Caco-2 (cell line): ENCODE data around the gene ARHGAP42. TPM values are rescaled to one million over a fixed set of nuclear protein-coding genes. Genes with fewer than 3 reads are reported as not detected.

Source experiments
- BruUV-seq: library from RNA; stranded (reverse); fragments of 400-500 nt; replicated peaks from 2 replicates; lab custom pipeline; 2021; lab: Mats Ljungman, UMichigan
- CTCF ChIA-PET: fragments of 300-600 bp; sonication (Branson Sonifier 250); formaldehyde crosslinking; loops from one replicate; lab custom pipeline; 2022; ENCODE audit warnings: antibody characterized with exemption; lab: Charles Lee
- POLR2A ChIA-PET: fragments of 300-600 bp; sonication (Branson Sonifier 250); formaldehyde crosslinking; loops from one replicate; lab custom pipeline; 2022; ENCODE audit warnings: antibody characterized with exemption; lab: Charles Lee
- DNase-seq, 2 experiments: peaks; one replicate each; pipeline versions ENCODE4 v3.0.0 to v3.0.0-alpha.2; 2020 to 2022
- H3K27me3 ChIP-seq: replicated peaks from 2 replicates; pipeline ENCODE4 v1.6.0; 2011; ENCODE audit warnings: low read length; ENCODE audit not compliant: control insufficient read depth, insufficient read depth
- H3K36me3 ChIP-seq: 2 replicates; pipeline ENCODE4 v1.5.1; 2011; ENCODE audit warnings: low read length; ENCODE audit not compliant: control insufficient read depth, insufficient read depth
- H3K4me1 ChIP-seq: fragments of 250-450 bp; sonication (Bioruptor Pico); 2 replicates; pipeline ENCODE4 v1.5.1; 2020; ENCODE audit warnings: mild to moderate bottlenecking
- H3K4me3 ChIP-seq: 2 replicates; pipeline ENCODE4 v1.5.1; 2011; ENCODE audit warnings: low read depth, mild to moderate bottlenecking, control low read depth, low read length
- H3K9me3 ChIP-seq: fragments of 250-450 bp; sonication (Bioruptor Pico); 2 replicates; pipeline ENCODE4 v1.5.1; 2020; ENCODE audit warnings: mild to moderate bottlenecking, moderate library complexity
- H3K27ac Mint-ChIP-seq: one replicate; pipeline ENCODE4 v1.8.0; 2022; ENCODE audit warnings: mixed read lengths; ENCODE audit not compliant: unreplicated experiment
- H3K27me3 Mint-ChIP-seq: one replicate; pipeline ENCODE4 v1.8.0; 2022; ENCODE audit warnings: mixed read lengths; ENCODE audit not compliant: insufficient read depth, unreplicated experiment
- H3K36me3 Mint-ChIP-seq: one replicate; pipeline ENCODE4 v1.8.0; 2022; ENCODE audit warnings: mild to moderate bottlenecking, mixed read lengths; ENCODE audit not compliant: insufficient read depth, unreplicated experiment
- H3K4me1 Mint-ChIP-seq: one replicate; pipeline ENCODE4 v1.8.0; 2022; ENCODE audit warnings: low read depth, mixed read lengths; ENCODE audit not compliant: unreplicated experiment
- H3K4me3 Mint-ChIP-seq: one replicate; pipeline ENCODE4 v1.8.0; 2022; ENCODE audit warnings: mild to moderate bottlenecking, moderate library complexity, mixed read lengths; ENCODE audit not compliant: unreplicated experiment
- H3K9me3 Mint-ChIP-seq: one replicate; pipeline ENCODE4 v1.8.0; 2022; ENCODE audit warnings: mixed read lengths; ENCODE audit not compliant: unreplicated experiment
- intact Hi-C: fragments of 100-400 bp; cut with micrococcal nuclease; formaldehyde crosslinking; loops from one replicate; pipeline ENCODE4 v1.10.0; 2022; ENCODE audit not compliant: unreplicated experiment
- total RNA-seq: library from RNA; stranded (reverse); gene quantifications from 2 replicates; pipeline ENCODE4 v1.2.3, GENCODE V29; 2022
- TF ChIP-seq, protein P1 (sequence below), 2 experiments: fragments of 200-600 bp in 1 of 2; IDR thresholded peaks; 1 replicate in 1 of 2; 2 replicates in 1 of 2; pipeline versions ENCODE4 v1.5.1 to v1.8.0; 2011 to 2022; ENCODE audit warnings: antibody characterized with exemption in 1 of 2, control low read depth in 1 of 2, inconsistent platforms in 1 of 2, low read depth in 1 of 2, low read length in 1 of 2, mild to moderate bottlenecking in 1 of 2, moderate library complexity in 1 of 2; ENCODE audit not compliant: insufficient read depth in 1 of 2, severe bottlenecking in 1 of 2, unreplicated experiment in 1 of 2

ARHGAP42 gene
- total RNA-seq, 1 experiment from 2014 or later, result 8.4 TPM

DNA sequence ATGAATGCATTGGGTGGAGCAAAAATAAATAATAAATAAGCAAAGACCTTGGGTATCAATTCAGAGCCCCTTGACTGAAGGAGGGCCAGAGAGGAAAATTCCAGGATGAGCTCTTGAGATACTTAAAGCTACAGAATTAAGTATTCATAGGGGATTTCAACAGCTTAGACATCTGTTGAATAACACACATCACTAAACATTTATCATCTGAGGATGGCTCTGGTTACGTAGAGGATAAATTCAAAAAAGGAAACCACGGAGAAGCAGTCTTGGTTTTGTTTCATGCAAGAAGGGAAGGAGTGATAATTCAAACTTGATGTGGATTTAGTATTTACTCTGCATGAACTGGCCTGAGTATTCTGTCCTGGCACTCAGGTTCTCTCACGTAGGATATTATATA lies 29.8 kb downstream of the ARHGAP42 start:
- Mint-ChIP-seq H3K36me3 (no peaks in the 10 kb centered on the region), H3K9me3 (no peaks in the 10 kb centered on the region), H3K27ac (no peak overlapping the region), H3K27me3 (no peaks in the 10 kb centered on the region), H3K4me3 (no peak overlapping the region), H3K4me1 (peaks cover 20% of the 10 kb centered on the region)
- TF ChIP-seq, protein P1, sequence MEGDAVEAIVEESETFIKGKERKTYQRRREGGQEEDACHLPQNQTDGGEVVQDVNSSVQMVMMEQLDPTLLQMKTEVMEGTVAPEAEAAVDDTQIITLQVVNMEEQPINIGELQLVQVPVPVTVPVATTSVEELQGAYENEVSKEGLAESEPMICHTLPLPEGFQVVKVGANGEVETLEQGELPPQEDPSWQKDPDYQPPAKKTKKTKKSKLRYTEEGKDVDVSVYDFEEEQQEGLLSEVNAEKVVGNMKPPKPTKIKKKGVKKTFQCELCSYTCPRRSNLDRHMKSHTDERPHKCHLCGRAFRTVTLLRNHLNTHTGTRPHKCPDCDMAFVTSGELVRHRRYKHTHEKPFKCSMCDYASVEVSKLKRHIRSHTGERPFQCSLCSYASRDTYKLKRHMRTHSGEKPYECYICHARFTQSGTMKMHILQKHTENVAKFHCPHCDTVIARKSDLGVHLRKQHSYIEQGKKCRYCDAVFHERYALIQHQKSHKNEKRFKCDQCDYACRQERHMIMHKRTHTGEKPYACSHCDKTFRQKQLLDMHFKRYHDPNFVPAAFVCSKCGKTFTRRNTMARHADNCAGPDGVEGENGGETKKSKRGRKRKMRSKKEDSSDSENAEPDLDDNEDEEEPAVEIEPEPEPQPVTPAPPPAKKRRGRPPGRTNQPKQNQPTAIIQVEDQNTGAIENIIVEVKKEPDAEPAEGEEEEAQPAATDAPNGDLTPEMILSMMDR (IDR thresholded peaks at IDR 0.05; ENCODE audit: insufficient read depth in 1 of 2, low read depth in 1 of 2, low read length in 1 of 2, severe bottlenecking in 1 of 2, unreplicated experiment in 1 of 2), result no peak
- Histone ChIP-seq H3K27me3 (no peaks in the 10 kb centered on the region), H3K4me3 (no peak overlapping the region), H3K36me3 (no peaks in the 10 kb centered on the region), H3K4me1 (0 out of 2 replicates have a peak, but pooled peaks cover 4% of the 10 kb centered on the region), H3K9me3 (no peaks in the 10 kb centered on the region)
- ChIA-PET CTCF (no interaction called here), POLR2A (no interaction called here)
- intact Hi-C loops, result no loop called here
- no peak for DNase-seq
- BruUV-seq, result no TSS peak

- POLR2A ChIA-PET, result no interaction called here
- H3K4me1 ChIP-seq, result 0 out of 2 replicates have a peak, but pooled peaks cover 4% of the 10 kb centered on the region
- H3K27me3 Mint-ChIP-seq, result no peaks in the 10 kb centered on the region
- H3K36me3 ChIP-seq, result no peaks in the 10 kb centered on the region
- no peaks in the 10 kb centered on the region for H3K9me3 Mint-ChIP-seq
- CTCF ChIA-PET, result interaction anchor here (0.9 kb wide), 1 partner anchor 32 kb away, joined by 3 read pairs; no protein-coding TSS in a partner anchor
- peak overlapping the region; percentile 1 for H3K27ac Mint-ChIP-seq
- peaks cover 13% of the 10 kb centered on the region for H3K4me1 Mint-ChIP-seq
- no peak overlapping the region for H3K4me3 ChIP-seq
- no peak overlapping the region for H3K4me3 Mint-ChIP-seq
- TF ChIP-seq, protein P1 (IDR thresholded peaks at IDR 0.05; ENCODE audit: insufficient read depth in 1 of 2, low read depth in 1 of 2, low read length in 1 of 2, severe bottlenecking in 1 of 2, unreplicated experiment in 1 of 2), result no peak
- DNase-seq, result no peak
- no peaks in the 10 kb centered on the region for H3K9me3 ChIP-seq
- no peaks in the 10 kb centered on the region for H3K36me3 Mint-ChIP-seq
- no TSS peak for BruUV-seq
- no peaks in the 10 kb centered on the region for H3K27me3 ChIP-seq
- intact Hi-C loops, result no loop called here
These were observed 32.3 kb downstream of the ARHGAP42 start for GRCh38 chr11:100719362-100719761.

DNA sequence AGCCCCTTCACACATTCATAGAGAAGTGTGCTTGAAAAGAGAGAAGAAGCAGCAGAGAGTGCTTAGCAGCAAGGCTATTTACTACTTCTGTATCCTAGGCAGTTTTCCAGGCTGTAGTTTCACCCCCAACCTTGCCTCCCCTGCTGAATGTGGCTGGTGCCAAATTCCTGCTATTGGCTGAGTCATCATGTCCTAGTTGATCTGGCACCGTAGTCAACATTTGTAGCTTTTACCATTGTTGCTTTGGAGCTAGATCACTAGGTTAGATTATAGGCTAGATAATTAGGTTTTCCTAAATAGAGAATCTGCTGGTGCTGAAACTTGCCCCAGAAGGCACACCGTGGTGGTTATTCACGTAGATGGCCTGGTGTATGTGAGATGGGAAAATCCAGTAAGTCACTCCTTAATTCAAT lies 32.7 kb downstream of the ARHGAP42 start:
- Mint-ChIP-seq H3K27ac (no peak overlapping the region), H3K4me3 (no peak overlapping the region), H3K36me3 (no peaks in the 10 kb centered on the region), H3K4me1 (peaks cover 13% of the 10 kb centered on the region), H3K9me3 (no peaks in the 10 kb centered on the region), H3K27me3 (no peaks in the 10 kb centered on the region)
- no peak overlapping the region for H3K4me3 ChIP-seq
- ChIA-PET CTCF (interaction anchor here (0.9 kb wide), 1 partner anchor 32 kb away, joined by 3 read pairs; no protein-coding TSS in a partner anchor), POLR2A (no interaction called here)
- intact Hi-C loops, result no loop called here
- BruUV-seq, result no TSS peak
- no peaks in the 10 kb centered on the region for H3K9me3 ChIP-seq
- peak in 1 of 2 experiments; percentile 17 for DNase-seq
- no peaks in the 10 kb centered on the region for H3K27me3 ChIP-seq
- TF ChIP-seq, protein P1 (IDR thresholded peaks at IDR 0.05; ENCODE audit: insufficient read depth in 1 of 2, low read depth in 1 of 2, low read length in 1 of 2, severe bottlenecking in 1 of 2, unreplicated experiment in 1 of 2), result no peak
- H3K4me1 ChIP-seq, result 0 out of 2 replicates have a peak, but pooled peaks cover 4% of the 10 kb centered on the region
- H3K36me3 ChIP-seq, result no peaks in the 10 kb centered on the region
